GM10266 (cell line): ENCODE measurements around the gene GABARAPL2.
"Not testable (repeated sequence)": the region's sequence is repeated elsewhere in the genome, so short reads cannot be mapped to it uniquely, and the experiment has no call there.

Experiments used
- DNase-seq: peaks from one replicate; pipeline ENCODE4 v3.0.0; 2012; ENCODE audit errors: extremely low spot score
- CTCF ChIP-seq: IDR thresholded peaks from 2 replicates; pipeline ENCODE4 v1.5.1; 2012; ENCODE audit warnings: mild to moderate bottlenecking, low read depth; ENCODE audit not compliant: control insufficient read depth, insufficient read depth; ENCODE audit errors: missing control alignments

Gene GABARAPL2

GRCh38 chr16:75532142-75532765, 33.9 kb upstream of the GABARAPL2 start:
- TF ChIP-seq CTCF = no peak
- no peak for DNase-seq

GRCh38 chr16:75532791-75533190, 33.4 kb upstream of the GABARAPL2 start:
- DNase-seq = no peak
- no peak for TF ChIP-seq CTCF

DNA sequence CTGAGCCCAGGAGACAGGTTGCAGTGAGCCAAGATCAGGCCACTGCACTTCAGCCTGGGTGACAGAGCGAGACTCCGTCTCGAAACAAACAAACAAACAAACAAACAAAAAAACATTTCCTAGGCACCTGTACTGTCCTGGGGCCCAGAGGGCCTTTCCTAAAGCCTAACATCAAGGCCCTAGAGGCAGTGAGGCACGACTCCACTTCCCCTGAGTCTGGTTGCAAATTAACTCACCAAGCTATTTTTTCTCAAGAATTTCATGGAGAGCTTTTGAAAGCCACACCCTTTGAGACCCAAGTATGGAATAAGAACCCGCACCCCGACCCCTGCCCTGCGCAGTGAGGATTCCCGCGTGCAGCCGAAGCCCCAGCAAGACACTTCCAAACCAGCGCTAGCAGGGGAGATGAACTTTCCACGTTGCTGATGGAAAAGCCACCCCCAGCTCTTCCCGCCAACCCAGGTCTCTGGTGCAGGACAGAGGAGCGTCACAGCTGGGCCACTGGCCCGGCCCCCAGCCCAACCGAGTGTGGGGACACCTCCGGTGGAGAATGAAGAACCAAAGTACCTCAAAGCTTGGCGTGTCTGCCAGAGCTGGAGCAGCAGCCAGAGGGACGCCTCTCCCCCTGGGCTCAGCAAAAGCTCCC, 31.5 kb upstream of the GABARAPL2 start:
- no peak for TF ChIP-seq CTCF
- no peak for DNase-seq

DNA sequence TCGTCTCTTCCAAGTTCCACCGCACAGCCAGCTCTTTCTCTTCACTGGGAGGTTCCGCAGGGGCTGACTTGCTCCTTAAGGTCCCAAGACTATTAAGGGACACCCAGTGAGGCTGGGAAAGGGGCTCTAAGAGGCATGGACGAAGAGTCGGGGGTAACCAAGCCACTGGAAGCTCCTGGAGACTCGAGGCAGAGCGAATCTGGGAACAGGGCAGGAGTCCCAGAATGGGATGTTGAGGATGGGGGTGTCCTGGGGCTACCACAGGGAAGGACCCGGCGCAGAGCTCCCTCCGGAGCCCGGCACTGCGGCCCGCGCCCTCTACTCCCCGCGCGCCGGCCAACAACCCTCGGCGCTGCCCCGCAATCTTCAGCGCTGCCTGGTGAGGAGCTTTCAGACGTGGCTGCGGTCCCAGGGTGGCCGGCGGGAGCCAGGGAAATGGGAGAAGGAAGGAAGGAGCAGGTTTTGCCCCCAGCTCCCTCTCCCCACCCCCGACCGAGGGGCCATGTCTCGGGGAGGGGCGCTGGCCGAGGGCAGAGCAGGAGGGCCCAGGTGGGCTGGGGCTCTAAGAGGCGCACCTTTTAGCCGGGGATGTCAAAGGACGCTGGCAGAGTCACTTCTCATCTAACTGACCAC, 30.9 kb upstream of the GABARAPL2 start:
- TF ChIP-seq CTCF = no peak
- no peak for DNase-seq

- DNase-seq = no peak
- no peak for TF ChIP-seq CTCF
These were observed 30.3 kb upstream of the GABARAPL2 start, which contains the start of gene CHST5 for GRCh38 chr16:75535901-75536300. CHST5 (minus strand) TSS chr16:75536108; CDS start chr16:75530384, 5,724 bp downstream.

DNA sequence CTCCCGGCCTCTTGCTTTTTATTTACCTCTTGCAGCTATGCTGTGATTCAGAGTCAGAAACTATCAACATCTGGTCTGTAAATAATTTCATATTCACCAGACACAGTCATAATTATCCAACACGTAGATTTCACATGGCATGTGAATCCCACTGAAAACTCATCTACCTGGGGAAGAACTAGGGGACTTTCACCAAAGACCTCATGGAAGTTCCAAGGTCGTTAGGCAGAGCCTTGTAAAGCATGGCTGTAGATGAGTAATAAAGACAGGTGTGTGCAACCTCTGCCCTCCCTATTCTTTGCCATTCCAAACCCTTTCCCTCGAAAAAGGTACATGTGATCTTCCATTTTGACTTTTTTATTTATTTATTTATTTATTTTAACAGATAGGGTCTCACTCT, 28.4 kb upstream of the GABARAPL2 start:
- no peak for TF ChIP-seq CTCF
- DNase-seq = no peak

DNA sequence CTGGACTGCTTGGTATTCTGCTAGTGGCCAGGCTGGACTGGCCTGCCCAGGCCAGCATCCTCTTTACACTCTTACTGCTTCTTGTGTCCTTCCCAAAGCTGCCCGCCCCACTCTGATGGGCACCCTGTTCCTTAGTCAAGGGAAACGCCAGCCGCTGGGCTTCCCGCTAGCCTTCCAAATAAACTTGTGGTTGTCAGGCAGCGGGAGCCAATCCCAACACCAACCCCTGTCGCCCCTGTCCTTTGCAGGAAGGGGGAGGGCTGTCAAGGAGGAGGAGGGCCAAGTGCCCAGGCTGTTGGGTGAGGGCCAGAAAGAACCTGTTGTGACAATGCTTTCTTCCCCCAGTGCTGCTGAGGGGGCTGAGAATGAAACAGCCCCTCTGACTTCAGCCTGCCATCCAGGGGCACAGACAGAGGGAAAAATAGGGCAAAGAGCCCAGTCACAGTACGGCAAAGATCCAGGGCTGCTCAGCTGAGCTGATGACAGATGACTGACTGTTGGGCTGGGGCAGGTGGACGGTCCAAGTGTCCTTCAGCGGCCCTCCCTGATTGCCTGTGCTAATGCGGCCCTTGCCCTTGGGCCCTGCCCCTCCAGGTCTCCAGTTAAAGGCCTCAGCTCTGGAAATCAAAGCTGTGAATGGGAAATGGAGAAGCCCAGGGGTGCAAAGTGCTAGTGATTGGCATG, 27.2 kb upstream of the GABARAPL2 start:
- not testable (repeated sequence) for DNase-seq
